K562 (cell line): ENCODE data around the gene TMEM204. TPM values are rescaled to one million over a fixed set of nuclear protein-coding genes. Genes with fewer than 3 reads are reported as not detected.

Experiments
- ZNF316 ChIP-seq: fragments of 450-650 bp; IDR thresholded peaks from 2 replicates; pipeline ENCODE4 v1.6.1; 2016
- polyA plus RNA-seq, 8 experiments: library from polyadenylated mRNA; depleted of rRNA in 4 of 8; stranded (reverse) in 5 of 8; unstranded in 3 of 8; fragments of >200 nt; fragmentation: Nextera tagmentation in 2 of 8; fragmentation: Illumina TruSeq in 1 of 8; extraction: Ambion mirVana in 2 of 8; extraction: Trizol in 1 of 8; gene quantifications; 2 replicates each; pipeline versions ENCODE4 v1.2.1 to v1.2.3, GENCODE V29; 2011 to 2014; ENCODE audit warnings: inconsistent platforms in 1 of 8, missing spikeins in 1 of 8
- total RNA-seq, 7 experiments: library from RNA; depleted of rRNA in 6 of 7; stranded (reverse); fragments of >200 nt in 6 of 7; fragmentation: Illumina TruSeq in 2 of 7; extraction: Trizol in 2 of 7; gene quantifications; 2 replicates each; pipeline versions ENCODE4 v1.2.1 to v1.2.3, GENCODE V29; 2011 to 2021; ENCODE audit warnings: low replicate concordance in 1 of 7
- TF ChIP-seq, protein P1 (sequence below), 2 experiments: fragments of 450-650 bp; formaldehyde crosslinking in 1 of 2; IDR thresholded peaks; 2 replicates each; pipeline versions ENCODE4 v1.4.0 to v1.6.1; 2014 to 2020; ENCODE audit warnings: mild to moderate bottlenecking in 2 of 2, borderline replicate concordance in 1 of 2, low read depth in 1 of 2

The TMEM204 gene
- total and polyA plus RNA-seq, 9 of the 15 experiments (the other 6 are each of a cell fraction or from before 2014, with no cell fraction given) = 0.04 to 0.18 TPM; not detected in 7

- TF ChIP-seq, protein P1, sequence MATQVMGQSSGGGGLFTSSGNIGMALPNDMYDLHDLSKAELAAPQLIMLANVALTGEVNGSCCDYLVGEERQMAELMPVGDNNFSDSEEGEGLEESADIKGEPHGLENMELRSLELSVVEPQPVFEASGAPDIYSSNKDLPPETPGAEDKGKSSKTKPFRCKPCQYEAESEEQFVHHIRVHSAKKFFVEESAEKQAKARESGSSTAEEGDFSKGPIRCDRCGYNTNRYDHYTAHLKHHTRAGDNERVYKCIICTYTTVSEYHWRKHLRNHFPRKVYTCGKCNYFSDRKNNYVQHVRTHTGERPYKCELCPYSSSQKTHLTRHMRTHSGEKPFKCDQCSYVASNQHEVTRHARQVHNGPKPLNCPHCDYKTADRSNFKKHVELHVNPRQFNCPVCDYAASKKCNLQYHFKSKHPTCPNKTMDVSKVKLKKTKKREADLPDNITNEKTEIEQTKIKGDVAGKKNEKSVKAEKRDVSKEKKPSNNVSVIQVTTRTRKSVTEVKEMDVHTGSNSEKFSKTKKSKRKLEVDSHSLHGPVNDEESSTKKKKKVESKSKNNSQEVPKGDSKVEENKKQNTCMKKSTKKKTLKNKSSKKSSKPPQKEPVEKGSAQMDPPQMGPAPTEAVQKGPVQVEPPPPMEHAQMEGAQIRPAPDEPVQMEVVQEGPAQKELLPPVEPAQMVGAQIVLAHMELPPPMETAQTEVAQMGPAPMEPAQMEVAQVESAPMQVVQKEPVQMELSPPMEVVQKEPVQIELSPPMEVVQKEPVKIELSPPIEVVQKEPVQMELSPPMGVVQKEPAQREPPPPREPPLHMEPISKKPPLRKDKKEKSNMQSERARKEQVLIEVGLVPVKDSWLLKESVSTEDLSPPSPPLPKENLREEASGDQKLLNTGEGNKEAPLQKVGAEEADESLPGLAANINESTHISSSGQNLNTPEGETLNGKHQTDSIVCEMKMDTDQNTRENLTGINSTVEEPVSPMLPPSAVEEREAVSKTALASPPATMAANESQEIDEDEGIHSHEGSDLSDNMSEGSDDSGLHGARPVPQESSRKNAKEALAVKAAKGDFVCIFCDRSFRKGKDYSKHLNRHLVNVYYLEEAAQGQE (IDR thresholded peaks at IDR 0.05; ENCODE audit: borderline replicate concordance) = 0 out of 2 replicates have a peak, but pooled peaks have one; percentile 17
- TF ChIP-seq, protein P1 (CRISPR knock-in tag; IDR thresholded peaks at IDR 0.05; ENCODE audit: low read depth) = no peak
- TF ChIP-seq ZNF316 = 0 out of 2 replicates have a peak, but pooled peaks have one; percentile 27
Observed at GRCh38 chr16:1494129-1494640, 39.3 kb upstream of the TMEM204 start (continued).
